Left lung (tissue), 10 donors: ENCODE measurements around the gene PTPN13. TPM values are rescaled to one million over a fixed set of nuclear protein-coding genes. Genes with fewer than 3 reads are reported as not detected.

Source experiments
- ATAC-seq: fragments of 200-7000 bp; cut with Tn5 transposase; one replicate; pipeline ENCODE4 v1.9.1; 2020; ENCODE audit warnings: moderate library complexity
- DNase-seq, 4 donors: peaks; one replicate each; pipeline ENCODE4 v3.0.0-alpha.2; 2013 to 2020
- H3K27ac ChIP-seq, 2 donors: fragments of 200-600 bp; sonication (generic) in 1 of 2; one replicate each; pipeline versions ENCODE4 v1.5.0 to v1.8.0; 2020 to 2021
- H3K27me3 ChIP-seq, 2 donors: fragments of 200-600 bp; sonication (generic) in 1 of 2; one replicate each; pipeline versions ENCODE4 v1.5.0 to v1.8.0; 2020 to 2021
- H3K36me3 ChIP-seq, 2 donors: fragments of 200-600 bp; sonication (generic) in 1 of 2; one replicate each; pipeline versions ENCODE4 v1.5.0 to v1.8.0; 2020 to 2021
- H3K4me1 ChIP-seq, 2 donors: fragments of 200-600 bp; one replicate each; pipeline ENCODE4 v1.8.0; 2021
- H3K4me3 ChIP-seq, 2 donors: fragments of 200-600 bp; sonication (generic) in 1 of 2; one replicate each; pipeline versions ENCODE4 v1.5.0 to v1.8.0; 2020 to 2021; ENCODE audit warnings: mild to moderate bottlenecking in 1 of 2
- H3K9me3 ChIP-seq, 2 donors: fragments of 200-600 bp; sonication (generic) in 1 of 2; one replicate each; pipeline versions ENCODE4 v1.5.0 to v1.8.0; 2020 to 2021
- intact Hi-C, 2 donors: fragments of 100-400 bp; cut with DNase I; formaldehyde crosslinking; loops; one replicate each; pipeline versions ENCODE4 v1.11.2 to v1.14.2; 2022
- polyA plus RNA-seq, 6 donors: library from polyadenylated mRNA; unstranded; fragments of 120-200 nt; gene quantifications; one replicate each; pipeline ENCODE4 v1.2.1, GENCODE V29; 2013; ENCODE audit not compliant: insufficient read length in 6 of 6
- total RNA-seq, 2 donors: library from RNA; stranded (reverse); fragmentation: NEBNext Ultra II Directional; extraction: Animal tissue kit (Norgen Biotek cat#: 25700); gene quantifications; one replicate each; pipeline ENCODE4 v1.2.1, GENCODE V29; 2021
- TF ChIP-seq, protein P1 (sequence below), 2 donors: fragments of 200-600 bp; sonication (generic) in 1 of 2; IDR thresholded peaks; one replicate each; pipeline versions ENCODE4 v1.5.0 to v1.8.0; 2021; ENCODE audit warnings: antibody characterized with exemption in 2 of 2
- donor health status: DM: no; HTN: yes; CAD: no.
- donor health status: DM: no; HTN: no; CAD: no.

Gene PTPN13
- total and polyA plus RNA-seq, 8 donors = 59.0 to 159 (median 95.6) TPM

- TF ChIP-seq, protein P1, sequence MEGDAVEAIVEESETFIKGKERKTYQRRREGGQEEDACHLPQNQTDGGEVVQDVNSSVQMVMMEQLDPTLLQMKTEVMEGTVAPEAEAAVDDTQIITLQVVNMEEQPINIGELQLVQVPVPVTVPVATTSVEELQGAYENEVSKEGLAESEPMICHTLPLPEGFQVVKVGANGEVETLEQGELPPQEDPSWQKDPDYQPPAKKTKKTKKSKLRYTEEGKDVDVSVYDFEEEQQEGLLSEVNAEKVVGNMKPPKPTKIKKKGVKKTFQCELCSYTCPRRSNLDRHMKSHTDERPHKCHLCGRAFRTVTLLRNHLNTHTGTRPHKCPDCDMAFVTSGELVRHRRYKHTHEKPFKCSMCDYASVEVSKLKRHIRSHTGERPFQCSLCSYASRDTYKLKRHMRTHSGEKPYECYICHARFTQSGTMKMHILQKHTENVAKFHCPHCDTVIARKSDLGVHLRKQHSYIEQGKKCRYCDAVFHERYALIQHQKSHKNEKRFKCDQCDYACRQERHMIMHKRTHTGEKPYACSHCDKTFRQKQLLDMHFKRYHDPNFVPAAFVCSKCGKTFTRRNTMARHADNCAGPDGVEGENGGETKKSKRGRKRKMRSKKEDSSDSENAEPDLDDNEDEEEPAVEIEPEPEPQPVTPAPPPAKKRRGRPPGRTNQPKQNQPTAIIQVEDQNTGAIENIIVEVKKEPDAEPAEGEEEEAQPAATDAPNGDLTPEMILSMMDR (IDR thresholded peaks at IDR 0.05) = no peak
- H3K36me3 ChIP-seq = peaks cover 0 to 33% of the 10 kb centered on the region in 2 donors
- no peaks in the 10 kb centered on the region for H3K4me1 ChIP-seq
- ATAC-seq = no peak
- DNase-seq = no peak
- intact Hi-C loops = no loop called here
- H3K27me3 ChIP-seq = no peaks in the 10 kb centered on the region
- no peaks in the 10 kb centered on the region for H3K9me3 ChIP-seq
- no peak overlapping the region for H3K27ac ChIP-seq
- H3K4me3 ChIP-seq = no peak overlapping the region
These were observed 177.0 kb downstream of the PTPN13 start for GRCh38 chr4:86771141-86771540.

- H3K27me3 ChIP-seq = no peaks in the 10 kb centered on the region
- H3K36me3 ChIP-seq = peaks cover 0 to 12% of the 10 kb centered on the region in 2 donors
- H3K4me1 ChIP-seq = no peaks in the 10 kb centered on the region
- no peak overlapping the region for H3K27ac ChIP-seq
- no peak for ATAC-seq
- H3K4me3 ChIP-seq = no peak overlapping the region
- TF ChIP-seq, protein P1 (IDR thresholded peaks at IDR 0.05) = no peak
- no peaks in the 10 kb centered on the region for H3K9me3 ChIP-seq
- no peak for DNase-seq
- intact Hi-C loops = no loop called here
These were observed 180.9 kb downstream of the PTPN13 start for GRCh38 chr4:86775061-86775460.

GRCh38 chr4:86778175-86778574, 184.1 kb downstream of the PTPN13 start:
- Histone ChIP-seq H3K4me3 (no peak overlapping the region), H3K9me3 (no peaks in the 10 kb centered on the region), H3K27me3 (no peaks in the 10 kb centered on the region), H3K4me1 (no peaks in the 10 kb centered on the region), H3K36me3 (peaks cover 0 to 4% of the 10 kb centered on the region in 2 donors), H3K27ac (no peak overlapping the region)
- no peak for DNase-seq
- intact Hi-C loops = no loop called here
- no peak for ATAC-seq
- TF ChIP-seq, protein P1 (IDR thresholded peaks at IDR 0.05) = no peak

- Histone ChIP-seq H3K27ac (no peak overlapping the region), H3K4me1 (no peaks in the 10 kb centered on the region), H3K36me3 (peaks cover 0 to 8% of the 10 kb centered on the region in 2 donors), H3K4me3 (no peak overlapping the region), H3K9me3 (no peaks in the 10 kb centered on the region), H3K27me3 (no peaks in the 10 kb centered on the region)
- TF ChIP-seq, protein P1 (IDR thresholded peaks at IDR 0.05) = no peak
- intact Hi-C loops = no loop called here
- no peak for DNase-seq
- ATAC-seq = no peak
These were observed 194.7 kb downstream of the PTPN13 start for GRCh38 chr4:86788826-86789225.

DNA sequence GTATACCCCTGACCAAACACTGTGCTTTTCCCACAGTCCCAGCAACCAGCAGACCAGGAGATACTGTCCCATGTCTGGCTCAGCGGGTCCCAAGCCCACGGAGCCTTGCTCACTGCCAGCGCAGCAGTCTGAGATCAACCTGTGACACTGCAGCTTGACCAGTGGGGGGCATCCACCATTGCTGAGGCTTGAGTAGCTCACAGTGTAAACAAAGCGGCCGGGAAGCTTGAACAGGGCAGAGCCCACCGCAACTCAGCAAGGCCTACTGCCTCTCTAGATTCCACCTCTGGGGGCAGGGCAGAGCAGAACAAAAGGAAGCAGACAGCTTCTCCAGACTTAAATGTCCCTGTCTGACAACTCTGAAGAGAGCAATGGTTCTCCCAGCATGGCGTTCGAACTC, 197.0 kb downstream of the PTPN13 start:
- intact Hi-C loops = no loop called here
- Histone ChIP-seq H3K27me3 (no peaks in the 10 kb centered on the region), H3K4me3 (no peak overlapping the region), H3K4me1 (no peaks in the 10 kb centered on the region), H3K9me3 (no peaks in the 10 kb centered on the region), H3K27ac (no peak overlapping the region), H3K36me3 (peaks cover 0 to 8% of the 10 kb centered on the region in 2 donors)
- no peak for DNase-seq
- TF ChIP-seq, protein P1 (IDR thresholded peaks at IDR 0.05) = no peak
- no peak for ATAC-seq
